ENCODE measurements around the gene MYZAP.

MYZAP gene

GRCh38 chr15:57705746-57706404 is 114.2 kb downstream of the MYZAP start:
- no peak for DNase-seq

- DNase-seq: peak; percentile 86
Observed at GRCh38 chr15:57706405-57707209, 114.9 kb downstream of the MYZAP start, which contains the start of gene POLR2M. TSS of gene POLR2M (plus strand) at chr15:57706714. CDS start at chr15:57706843, 129 bp downstream.

- DNase-seq: no peak
Observed at GRCh38 chr15:57708047-57708446, 116.3 kb downstream of the MYZAP start.

- DNase-seq: no peak
Observed at GRCh38 chr15:57718309-57718708, 126.6 kb downstream of the MYZAP start.

- DNase-seq: no peak
Observed at GRCh38 chr15:57720867-57721266, 129.2 kb downstream of the MYZAP start.

- no peak for DNase-seq
Observed at GRCh38 chr15:57726411-57726810, 134.7 kb downstream of the MYZAP start.

- DNase-seq: no peak
Observed at GRCh38 chr15:57727031-57727430, 135.3 kb downstream of the MYZAP start.

GRCh38 chr15:57728436-57728835 is 136.7 kb downstream of the MYZAP start:
- no peak for DNase-seq

- DNase-seq: no peak
Observed at GRCh38 chr15:57730876-57731275, 139.2 kb downstream of the MYZAP start.

GRCh38 chr15:57731530-57732103 is 139.9 kb downstream of the MYZAP start:
- no peak for DNase-seq

- DNase-seq: peak; percentile 10 to 53
Observed at GRCh38 chr15:57732526-57733331, 141.0 kb downstream of the MYZAP start.

- DNase-seq: no peak
Observed at GRCh38 chr15:57734860-57735259, 143.2 kb downstream of the MYZAP start.

Measured in activated CD4-positive, alpha-beta T cell treated with anti-CD3 and anti-CD28 coated beads for 4 hours (primary cell).